Measurements from ENCODE around the gene CHI3L1.

Gene CHI3L1

GRCh38 chr1:203204756-203205155, 18.3 kb upstream of the CHI3L1 start:
- DNase-seq, result peak; percentile 84

- DNase-seq, result peak; percentile 60
These were observed 16.1 kb upstream of the CHI3L1 start for GRCh38 chr1:203202431-203203245.

DNA sequence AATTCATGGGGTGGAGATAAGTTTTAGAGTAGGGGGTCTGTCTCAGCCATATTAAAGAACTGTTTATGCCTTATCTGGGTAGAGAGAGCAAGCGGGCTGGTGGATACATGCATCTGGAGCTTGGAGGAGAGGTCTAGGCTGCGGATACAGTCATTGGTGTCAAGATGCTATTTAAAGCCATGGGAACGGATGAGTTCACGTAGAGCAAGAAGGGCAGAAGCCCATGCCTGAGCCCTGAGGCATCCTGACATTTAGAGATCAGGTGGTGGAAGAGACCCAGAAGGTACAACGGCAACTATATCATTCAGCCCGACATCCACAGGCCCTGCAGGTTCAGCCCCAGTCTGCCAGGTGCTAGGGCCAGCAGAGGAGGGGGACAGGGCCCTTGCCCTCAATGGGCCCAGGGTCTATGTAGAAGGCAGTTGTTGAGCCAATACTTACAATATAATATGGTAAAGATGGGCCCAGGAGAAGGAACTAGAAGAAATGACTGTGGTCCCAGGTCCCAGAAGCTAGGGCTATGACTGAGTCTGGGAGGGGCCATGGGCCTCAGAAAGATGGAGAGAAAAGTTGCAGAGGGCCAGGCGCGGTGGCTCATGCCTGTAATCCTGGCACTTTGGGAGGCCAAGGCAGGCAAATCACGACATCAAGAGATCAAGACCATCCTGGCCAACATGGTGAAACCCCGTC, 15.2 kb upstream of the CHI3L1 start:
- no peak for DNase-seq

- DNase-seq, result no peak
These were observed 14.4 kb upstream of the CHI3L1 start for GRCh38 chr1:203200916-203201315.

GRCh38 chr1:203199816-203200571, 13.5 kb upstream of the CHI3L1 start:
- no peak for DNase-seq

- no peak for DNase-seq
These were observed 12.9 kb upstream of the CHI3L1 start for GRCh38 chr1:203199481-203199815.

GRCh38 chr1:203199002-203199401, 12.5 kb upstream of the CHI3L1 start:
- DNase-seq, result no peak

DNA sequence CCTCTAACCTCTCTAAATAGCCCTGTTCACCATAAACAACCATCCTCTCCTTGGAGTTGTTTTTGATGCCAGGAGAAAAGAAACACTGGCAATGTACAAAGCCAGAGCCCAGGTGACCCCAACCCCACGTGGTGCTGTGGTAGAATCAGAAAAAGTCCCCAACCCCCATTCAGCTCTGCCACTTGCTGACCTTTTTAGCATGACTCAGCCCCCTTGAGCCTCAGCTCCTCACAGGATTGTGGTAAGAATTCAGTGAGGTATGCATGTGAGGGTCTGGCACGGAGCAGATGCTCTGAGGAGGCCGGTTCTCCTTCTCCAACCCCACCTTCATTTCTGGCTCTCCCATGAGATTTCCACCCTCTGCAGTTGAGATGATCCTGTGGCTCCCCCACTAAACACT, 11.1 kb upstream of the CHI3L1 start:
- DNase-seq, result peak; percentile 92

DNA sequence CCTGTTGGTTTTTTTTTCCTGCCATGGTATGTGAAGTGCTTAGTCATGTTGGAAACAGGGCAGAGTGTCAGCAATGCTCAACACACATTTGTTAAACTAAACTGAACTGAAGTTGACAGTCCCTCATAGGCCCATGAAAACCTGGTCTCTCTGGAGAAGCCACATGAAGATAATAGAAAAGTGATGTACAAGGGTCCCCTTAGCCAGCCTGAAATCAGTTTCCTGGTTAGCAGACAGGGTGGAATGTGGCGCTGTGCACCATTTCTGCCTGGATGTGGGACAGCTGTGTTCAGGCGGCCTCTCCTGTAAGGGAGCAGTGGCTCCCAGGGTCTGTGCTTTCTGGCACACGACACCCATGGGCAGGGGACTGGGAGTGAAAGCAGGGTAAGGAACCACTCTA, 9.9 kb upstream of the CHI3L1 start:
- peak; percentile 69 for DNase-seq

GRCh38 chr1:203190949-203191348, 4.4 kb upstream of the CHI3L1 start:
- DNase-seq, result no peak

DNA sequence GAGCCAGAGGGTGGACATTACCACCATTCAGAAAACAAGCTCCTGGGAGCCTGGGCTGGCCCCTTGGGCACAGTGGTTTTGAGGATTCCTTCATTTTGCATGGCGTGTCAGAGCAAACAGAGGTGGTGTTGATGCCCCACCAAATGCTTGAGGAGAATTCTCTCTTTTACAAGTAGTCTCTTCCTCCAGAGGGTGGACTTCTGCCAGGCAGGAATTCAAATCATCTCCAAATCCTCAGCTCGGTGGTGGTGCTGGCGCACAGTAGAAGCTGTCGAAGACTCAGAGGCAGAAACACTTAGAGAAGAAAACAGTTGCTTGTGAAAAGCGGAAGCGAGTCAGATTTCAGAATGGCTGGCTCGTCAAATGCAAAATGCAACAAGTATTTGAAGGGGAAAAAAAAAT, 3.4 kb upstream of the CHI3L1 start:
- DNase-seq, result no peak

DNA sequence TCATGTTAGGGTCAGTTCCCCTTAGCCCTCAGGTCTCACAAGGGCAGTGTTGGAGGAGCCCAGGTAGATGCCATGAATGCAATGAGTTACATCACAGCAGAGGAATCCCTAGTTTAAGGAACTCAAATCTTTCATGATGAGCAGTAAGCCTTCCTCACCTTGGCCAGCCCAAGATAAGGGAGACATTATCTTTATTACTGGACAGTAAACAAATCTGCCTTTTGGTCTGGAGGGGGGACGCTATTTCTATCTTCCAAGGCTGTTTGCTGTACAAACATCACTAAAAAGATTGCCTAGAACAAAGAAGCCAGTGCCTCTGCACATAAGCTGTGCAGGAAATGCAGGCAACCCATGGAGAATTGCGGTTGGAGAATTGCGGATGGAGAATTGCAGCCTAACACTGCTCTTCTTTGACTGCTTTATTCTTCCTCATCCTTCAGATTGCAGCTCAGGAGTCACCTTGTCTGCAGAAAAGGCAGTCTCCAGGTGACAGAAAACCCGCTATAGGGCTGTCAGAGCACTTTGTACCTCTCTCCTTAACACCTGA, 2.3 kb upstream of the CHI3L1 start:
- DNase-seq, result no peak

DNA sequence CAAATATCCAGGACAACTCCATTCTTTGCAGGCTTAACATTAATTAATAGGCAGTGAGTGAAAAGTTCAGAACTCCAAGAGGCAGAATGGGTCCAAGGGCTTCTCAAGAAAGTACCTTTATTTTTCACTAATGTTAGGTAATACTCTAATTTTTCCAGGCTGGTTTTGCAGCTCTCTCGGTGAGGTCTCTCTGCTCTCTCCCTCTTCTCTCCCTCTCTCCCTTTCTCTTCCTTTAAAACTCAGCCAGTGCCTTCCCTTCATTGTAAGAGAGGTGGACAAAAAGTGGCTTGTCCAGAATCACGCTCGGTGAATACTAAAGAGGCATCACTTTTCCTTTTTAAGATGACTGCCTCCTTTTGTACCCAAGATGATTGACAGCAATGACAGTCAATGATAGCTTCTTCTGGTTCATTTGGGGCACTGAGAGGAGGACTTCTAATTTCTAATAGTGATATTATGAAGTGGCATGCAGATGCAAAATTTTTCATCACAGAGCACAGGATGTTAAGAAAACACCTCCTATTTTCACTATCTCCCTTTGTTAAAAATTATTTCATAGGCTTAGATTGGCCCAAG, 1.3 kb upstream of the CHI3L1 start:
- no peak for DNase-seq

GRCh38 chr1:203187304-203187685, 791 bp upstream of the CHI3L1 start:
- DNase-seq, result no peak

GRCh38 chr1:203186091-203186445, 436 bp downstream of the CHI3L1 start:
- DNase-seq, result no peak

GRCh38 chr1:203185585-203185984, 919 bp downstream of the CHI3L1 start:
- DNase-seq, result no peak

- no peak for DNase-seq
These were observed 1.4 kb downstream of the CHI3L1 start for GRCh38 chr1:203185061-203185461.

- DNase-seq, result no peak
These were observed 2.0 kb downstream of the CHI3L1 start for GRCh38 chr1:203184467-203184866.

GRCh38 chr1:203183828-203184227, 2.7 kb downstream of the CHI3L1 start:
- no peak for DNase-seq

DNA sequence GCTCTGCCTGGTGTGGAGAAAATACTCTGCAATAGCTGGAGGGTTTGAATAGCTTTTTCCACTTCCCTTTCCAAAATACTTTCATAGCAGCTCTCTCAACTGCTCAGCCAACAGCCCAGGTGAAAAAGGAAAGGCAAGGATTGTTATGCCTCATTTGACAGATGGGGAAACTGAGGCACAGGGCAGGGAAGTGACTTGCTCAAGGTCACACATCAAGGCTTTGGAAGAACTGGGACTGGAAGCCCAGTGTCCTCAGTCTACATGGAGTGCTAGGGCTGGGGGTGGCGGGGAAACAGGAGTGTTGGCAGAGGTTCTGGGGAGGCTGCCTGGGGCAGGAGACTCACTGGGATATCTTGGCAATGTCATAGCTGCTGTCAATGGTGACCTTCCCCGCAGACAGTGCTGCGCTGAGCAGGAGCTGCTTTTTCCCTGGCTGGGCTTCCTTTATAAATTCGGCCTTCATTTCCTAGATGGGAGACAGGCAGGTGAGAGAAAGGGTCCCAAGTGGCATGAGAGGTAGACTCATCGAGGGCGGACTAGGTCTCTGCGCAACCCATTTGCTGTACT, 4.0 kb downstream of the CHI3L1 start:
- no peak for DNase-seq

- DNase-seq, result no peak
These were observed 4.7 kb downstream of the CHI3L1 start for GRCh38 chr1:203181586-203182386.

Data from islet precursor cell (in vitro differentiated cells).